NT2/D1 (cell line): ENCODE measurements around the gene TMEM269.

Source experiments
- DNase-seq: peaks from one replicate; pipeline ENCODE4 v3.0.0-alpha.2; 2011; ENCODE audit warnings: low read depth, low spot score
- H3K27me3 ChIP-seq: 2 replicates; pipeline ENCODE4 v1.6.0; 2011; ENCODE audit warnings: mild to moderate bottlenecking; ENCODE audit not compliant: insufficient read length, insufficient read depth
- H3K36me3 ChIP-seq: 2 replicates; pipeline ENCODE4 v1.6.1; 2011; ENCODE audit warnings: mild to moderate bottlenecking, low read length, mixed read lengths; ENCODE audit not compliant: insufficient read depth, insufficient read length
- H3K4me1 ChIP-seq: 2 replicates; pipeline ENCODE4 v1.5.1; 2011; ENCODE audit not compliant: insufficient read depth, insufficient read length
- H3K4me3 ChIP-seq: 2 replicates; pipeline ENCODE4 v1.5.1; 2011; ENCODE audit warnings: low read depth; ENCODE audit not compliant: insufficient read length
- H3K9ac ChIP-seq: 2 replicates; pipeline ENCODE4 v1.6.0; 2011; ENCODE audit warnings: low read depth; ENCODE audit not compliant: insufficient read length
- H3K9me3 ChIP-seq: 2 replicates; pipeline ENCODE4 v1.5.1; 2011; ENCODE audit warnings: mild to moderate bottlenecking, low read length; ENCODE audit not compliant: insufficient read depth
- SUZ12 ChIP-seq: IDR thresholded peaks from 2 replicates; pipeline ENCODE4 v1.6.1; 2011; ENCODE audit not compliant: insufficient read length, insufficient read depth; ENCODE audit errors: extremely low read depth
- YY1 ChIP-seq: IDR thresholded peaks from 2 replicates; pipeline ENCODE4 v1.6.1; 2011; ENCODE audit not compliant: insufficient read length, insufficient read depth
- ZNF274 ChIP-seq: IDR thresholded peaks from 2 replicates; pipeline ENCODE4 v1.6.1; 2011; ENCODE audit warnings: mild to moderate bottlenecking, low read depth, low read length

TMEM269 gene

GRCh38 chr1:42784946-42785693 is at the start of gene TMEM269:
Gene TMEM269, plus strand, starts transcription at chr1:42784991. Its CDS starts 4,903 bp downstream, at chr1:42789894.
- Histone ChIP-seq H3K9me3 (no peaks in the 10 kb centered on the region), H3K4me3 (no peak within 1 kb of the TSS), H3K27me3 (no peaks in the 10 kb centered on the region), H3K9ac (no peak within 1 kb of the TSS), H3K36me3 (peaks cover 36% of the 10 kb centered on the region), H3K4me1 (no peaks in the 10 kb centered on the region)
- TF ChIP-seq ZNF274: no peak
- TF ChIP-seq SUZ12: no peak
- TF ChIP-seq YY1: no peak
- no peak for DNase-seq

- Histone ChIP-seq H3K36me3 (peaks cover 7% of the 10 kb centered on the region), H3K27me3 (no peaks in the 10 kb centered on the region), H3K4me1 (peaks cover 42% of the 10 kb centered on the region)
Measured at GRCh38 chr1:42735056-42735455, 49.7 kb upstream of the TMEM269 start.

DNA sequence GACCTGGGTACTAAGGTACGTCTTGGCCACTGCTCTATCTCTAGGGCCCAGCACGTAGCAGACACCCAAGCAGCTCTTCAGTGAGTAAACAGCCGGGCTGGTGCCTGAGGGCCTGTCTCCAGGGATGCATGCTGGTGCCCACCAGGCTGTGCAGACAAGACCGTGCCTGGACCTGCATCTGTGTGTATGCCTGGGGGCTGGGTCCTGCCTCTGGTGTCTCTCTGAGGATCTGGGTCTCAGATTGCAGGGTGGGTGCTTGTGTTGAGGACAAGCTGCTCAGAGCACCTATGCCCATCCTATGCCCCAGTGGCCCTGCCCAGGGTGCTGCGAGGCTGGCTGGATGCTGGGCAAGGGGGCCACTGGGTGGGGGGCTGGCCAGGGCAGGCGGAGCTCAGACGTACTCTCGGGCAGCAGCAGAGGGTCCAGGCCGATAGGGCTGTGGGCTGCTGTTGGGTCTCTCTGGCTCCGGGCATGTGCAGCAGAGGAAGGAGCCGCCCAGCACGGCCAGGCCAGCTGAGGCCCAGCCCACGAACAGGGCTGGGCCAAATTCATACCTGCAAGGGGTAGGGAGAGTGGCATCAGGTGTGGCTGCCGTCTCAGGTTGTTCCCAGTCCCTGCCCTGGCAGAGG is 49.2 kb upstream of the TMEM269 start:
- Histone ChIP-seq H3K27me3 (no peaks in the 10 kb centered on the region), H3K9me3 (no peaks in the 10 kb centered on the region), H3K36me3 (peaks cover 7% of the 10 kb centered on the region), H3K4me1 (peaks cover 44% of the 10 kb centered on the region), H3K4me3 (no peak overlapping the region), H3K9ac (peak overlapping the region; percentile 42)
- no peak for DNase-seq
- TF ChIP-seq SUZ12: no peak
- TF ChIP-seq YY1: no peak
- TF ChIP-seq ZNF274: no peak

More at GRCh38 chr1:42735056-42735455, 49.7 kb upstream of the TMEM269 start:
- H3K9me3 ChIP-seq: no peaks in the 10 kb centered on the region
- H3K4me3 ChIP-seq: no peak overlapping the region
- no peak for DNase-seq
- TF ChIP-seq SUZ12 (no peak), ZNF274 (no peak), YY1 (no peak)
- no peak overlapping the region for H3K9ac ChIP-seq

- no peaks in the 10 kb centered on the region for H3K27me3 ChIP-seq
- no peak for DNase-seq
- no peaks in the 10 kb centered on the region for H3K9me3 ChIP-seq
- H3K36me3 ChIP-seq: peaks cover 7% of the 10 kb centered on the region
- no peak overlapping the region for H3K4me3 ChIP-seq
- peaks cover 49% of the 10 kb centered on the region for H3K4me1 ChIP-seq
- TF ChIP-seq ZNF274 (no peak), SUZ12 (no peak), YY1 (no peak)
- peak overlapping the region; percentile 18 for H3K9ac ChIP-seq
Measured at GRCh38 chr1:42736152-42736551, 48.6 kb upstream of the TMEM269 start.

DNA sequence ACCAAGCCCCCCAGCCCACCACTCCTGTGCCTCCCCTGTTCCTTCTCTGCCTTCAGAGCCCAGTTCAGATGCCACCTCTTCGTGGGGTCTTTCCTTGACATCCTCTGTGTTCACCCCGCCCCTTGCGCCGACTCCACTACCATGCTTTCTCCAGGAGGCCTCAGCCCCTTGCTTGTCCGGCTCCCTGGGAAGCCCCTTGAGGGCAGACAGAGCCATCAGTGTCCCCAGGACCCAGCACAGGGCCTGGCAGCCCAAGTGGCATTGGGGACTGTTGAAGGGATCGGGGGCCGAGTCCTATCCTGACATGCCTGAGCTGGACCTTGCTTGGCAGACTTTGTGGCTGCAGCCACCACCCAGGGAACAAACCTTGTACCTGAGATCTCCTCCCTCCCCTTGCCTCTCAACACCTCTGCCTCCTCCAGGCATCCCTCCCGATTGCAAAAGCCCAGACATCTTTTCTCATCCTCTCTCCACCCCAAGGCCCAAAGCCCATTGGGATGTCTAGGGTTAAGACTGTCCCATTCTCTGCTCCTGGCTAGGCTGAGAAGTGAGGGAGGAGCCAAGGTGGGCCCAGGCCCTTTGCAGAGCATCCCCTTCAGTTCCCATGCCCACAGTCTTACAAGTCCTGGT is 48.1 kb upstream of the TMEM269 start:
- TF ChIP-seq ZNF274 (no peak), SUZ12 (no peak), YY1 (no peak)
- no peak overlapping the region for H3K4me3 ChIP-seq

DNA sequence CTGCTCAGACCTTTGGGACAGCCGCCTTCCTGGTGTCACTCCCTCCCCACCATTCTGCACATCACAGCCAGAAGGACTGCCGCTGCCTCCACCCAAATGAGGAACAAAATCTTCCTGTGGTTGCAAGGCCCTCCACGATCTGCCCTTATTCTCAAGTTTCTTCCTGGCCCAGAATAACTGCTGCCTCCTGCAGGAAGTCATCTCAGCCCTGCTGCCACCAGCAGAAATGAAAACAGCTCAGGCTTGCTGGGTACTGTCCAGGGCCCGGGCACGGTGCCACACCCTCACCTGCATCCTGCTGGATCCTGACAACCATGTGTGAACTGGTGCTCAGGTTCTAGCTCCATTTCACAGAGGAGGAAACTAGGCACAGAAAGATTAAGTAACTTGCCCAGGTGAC is 47.5 kb upstream of the TMEM269 start:
- H3K9ac ChIP-seq: no peak overlapping the region
- peaks cover 7% of the 10 kb centered on the region for H3K36me3 ChIP-seq
- no peaks in the 10 kb centered on the region for H3K9me3 ChIP-seq
- TF ChIP-seq YY1: no peak
- TF ChIP-seq SUZ12: no peak
- TF ChIP-seq ZNF274: no peak
- DNase-seq: no peak
- H3K4me1 ChIP-seq: peaks cover 56% of the 10 kb centered on the region
- H3K27me3 ChIP-seq: no peaks in the 10 kb centered on the region
- no peak overlapping the region for H3K4me3 ChIP-seq

More for the DNA sequence above, 48.1 kb upstream of the TMEM269 start:
- DNase-seq: no peak
- Histone ChIP-seq H3K9me3 (no peaks in the 10 kb centered on the region), H3K4me1 (peaks cover 53% of the 10 kb centered on the region), H3K36me3 (peaks cover 7% of the 10 kb centered on the region), H3K27me3 (no peaks in the 10 kb centered on the region), H3K9ac (no peak overlapping the region)

DNA sequence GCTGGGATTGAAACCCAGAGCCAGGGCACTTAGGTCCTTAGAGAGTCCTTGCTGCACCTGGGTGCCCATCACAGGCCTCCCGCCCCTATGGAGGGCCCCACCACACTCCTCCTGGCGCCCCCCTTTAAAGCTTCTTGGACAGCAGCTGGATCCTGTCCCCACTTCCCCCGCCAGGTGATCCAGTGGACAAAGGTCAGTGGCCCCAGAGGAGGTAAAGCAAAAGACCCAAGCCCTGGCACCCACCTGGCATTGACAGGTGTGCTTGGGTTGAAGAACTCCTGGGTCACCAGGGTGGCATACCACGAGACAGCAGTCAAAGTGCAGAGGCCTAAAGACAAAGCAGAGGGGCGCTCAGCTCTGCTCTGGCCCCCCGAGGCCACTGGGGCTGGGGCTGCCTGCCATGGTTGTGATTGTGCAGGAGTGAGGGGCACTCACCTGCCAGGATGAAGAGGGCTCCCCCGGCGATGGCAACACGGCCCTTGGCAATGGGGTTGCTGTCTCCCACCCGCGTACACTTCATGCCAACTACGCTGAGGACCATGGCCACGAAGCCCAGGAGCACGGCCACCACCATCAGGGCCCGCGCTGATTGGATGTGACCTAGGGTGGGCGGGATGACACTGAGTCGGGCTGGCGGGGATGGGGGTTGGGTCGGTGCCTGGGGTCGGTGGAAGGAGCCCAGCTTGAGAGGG is 46.7 kb upstream of the TMEM269 start:
- Histone ChIP-seq H3K9ac (no peak overlapping the region), H3K4me3 (no peak overlapping the region), H3K27me3 (no peaks in the 10 kb centered on the region), H3K9me3 (no peaks in the 10 kb centered on the region), H3K36me3 (peaks cover 7% of the 10 kb centered on the region), H3K4me1 (peaks cover 59% of the 10 kb centered on the region)
- no peak for DNase-seq
- TF ChIP-seq YY1 (no peak), SUZ12 (no peak), ZNF274 (no peak)
